Measurements from ENCODE around the gene SLC16A9.

SLC16A9 gene

DNA sequence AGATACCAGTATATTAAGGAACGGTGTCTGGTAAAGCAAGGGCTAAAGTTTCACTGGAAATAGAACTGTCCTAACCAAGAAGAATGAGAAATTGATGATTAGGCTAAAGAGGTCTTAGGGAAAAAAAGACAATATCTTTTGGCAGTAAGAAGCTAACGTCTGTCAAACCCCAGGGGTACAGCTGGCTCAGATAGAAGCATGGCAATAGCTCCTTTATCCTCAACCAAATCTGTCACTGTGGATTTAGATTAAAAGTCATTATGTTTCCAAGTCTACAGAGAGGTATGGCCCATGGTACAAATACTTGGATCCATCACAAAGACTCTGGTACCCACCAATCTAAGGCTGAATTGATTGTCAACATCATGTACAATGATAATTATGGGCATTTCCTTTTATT is 8.6 kb upstream of the SLC16A9 start:
- peak; percentile 36 for DNase-seq (ENCODE audit: low spot score)

DNA sequence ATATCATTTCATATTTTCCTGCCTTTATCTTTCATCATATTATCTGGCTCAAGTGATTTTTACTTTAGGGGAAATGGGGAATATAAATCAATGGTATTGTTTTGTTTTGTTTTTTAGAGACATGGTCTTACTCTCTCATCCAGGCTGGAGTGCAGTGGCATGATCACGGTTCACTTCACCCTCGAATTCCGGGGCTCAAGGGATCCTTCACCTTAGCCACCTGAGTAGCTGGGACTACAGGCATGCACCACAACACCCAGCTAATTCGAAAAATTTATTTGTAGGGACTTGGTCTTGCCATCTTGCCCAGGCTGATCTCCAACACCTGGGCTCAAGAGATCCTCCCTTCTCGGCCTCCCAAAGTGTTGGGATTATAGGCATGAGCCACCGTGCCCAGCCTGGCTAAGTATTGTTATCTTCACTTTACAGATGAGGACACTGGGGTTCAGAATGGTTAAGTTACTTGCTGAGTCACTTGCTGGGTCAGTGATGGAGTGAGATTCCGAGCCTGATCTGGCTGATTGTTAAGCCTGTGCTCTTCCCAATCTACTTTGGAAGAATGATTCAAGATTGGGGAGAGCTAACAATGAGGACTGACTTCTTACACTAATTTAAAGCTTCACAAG is 3.7 kb upstream of the SLC16A9 start:
- DNase-seq (ENCODE audit: low spot score), result no peak

DNA sequence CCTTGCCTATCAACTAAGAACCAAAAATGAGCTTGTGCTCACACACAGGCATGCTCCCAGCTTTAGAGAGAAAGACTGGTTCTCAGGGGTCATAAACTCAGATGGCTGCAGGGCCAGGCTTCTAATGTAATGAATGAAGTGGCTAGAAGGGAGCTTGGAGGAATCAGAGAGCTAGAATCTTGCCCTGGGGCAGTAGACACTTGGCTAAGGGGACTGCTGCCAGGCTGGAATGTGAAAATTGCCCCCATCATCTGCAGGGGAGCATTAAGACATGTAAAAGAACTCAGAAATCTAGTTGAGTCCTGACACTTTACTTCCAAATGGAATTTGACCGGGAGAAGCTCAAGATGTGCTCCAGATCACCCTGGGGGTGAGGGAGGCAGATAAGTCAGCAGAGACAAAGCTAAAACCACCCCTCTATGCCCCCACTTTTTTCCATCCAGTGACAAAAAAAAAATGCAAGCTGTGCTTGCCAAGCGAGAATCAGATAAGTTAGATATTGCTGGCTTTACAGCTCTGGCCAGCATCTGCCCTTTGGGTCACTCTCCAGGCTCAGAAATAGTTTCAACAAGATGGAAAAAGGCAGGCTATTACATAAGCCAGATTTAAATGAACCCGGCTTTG is 2.3 kb upstream of the SLC16A9 start:
- no peak for DNase-seq (ENCODE audit: low spot score)

DNA sequence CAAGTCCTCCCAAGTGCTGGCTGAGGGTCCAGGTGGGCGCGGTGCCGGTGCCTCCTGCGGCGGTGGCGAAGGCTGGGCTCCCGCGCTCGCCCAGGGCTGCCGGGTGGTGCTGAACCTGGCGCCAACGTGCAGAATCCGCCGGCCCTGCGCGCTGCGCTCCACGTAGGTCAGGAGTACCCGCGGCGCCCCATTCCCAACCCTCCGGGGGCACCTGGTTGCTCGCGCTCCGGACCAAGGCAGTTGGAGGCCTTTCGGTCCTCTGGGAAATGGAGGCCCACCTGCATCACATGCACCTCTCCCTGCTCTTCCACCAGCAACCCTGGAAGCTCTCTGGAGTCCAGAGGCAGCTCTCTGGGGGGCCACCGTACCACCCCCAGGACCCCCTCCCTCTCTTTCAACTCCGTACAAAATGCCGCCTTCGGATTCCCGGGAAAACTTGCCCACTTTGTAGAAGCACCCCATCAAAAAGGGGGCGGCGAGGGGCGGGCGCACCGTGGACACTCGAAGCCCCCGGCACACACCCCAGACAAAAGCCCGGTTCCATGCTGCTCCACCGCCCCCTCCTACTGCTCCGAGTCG is 745 bp downstream of the SLC16A9 start:
- peak; percentile 50 for DNase-seq (ENCODE audit: low spot score)

DNA sequence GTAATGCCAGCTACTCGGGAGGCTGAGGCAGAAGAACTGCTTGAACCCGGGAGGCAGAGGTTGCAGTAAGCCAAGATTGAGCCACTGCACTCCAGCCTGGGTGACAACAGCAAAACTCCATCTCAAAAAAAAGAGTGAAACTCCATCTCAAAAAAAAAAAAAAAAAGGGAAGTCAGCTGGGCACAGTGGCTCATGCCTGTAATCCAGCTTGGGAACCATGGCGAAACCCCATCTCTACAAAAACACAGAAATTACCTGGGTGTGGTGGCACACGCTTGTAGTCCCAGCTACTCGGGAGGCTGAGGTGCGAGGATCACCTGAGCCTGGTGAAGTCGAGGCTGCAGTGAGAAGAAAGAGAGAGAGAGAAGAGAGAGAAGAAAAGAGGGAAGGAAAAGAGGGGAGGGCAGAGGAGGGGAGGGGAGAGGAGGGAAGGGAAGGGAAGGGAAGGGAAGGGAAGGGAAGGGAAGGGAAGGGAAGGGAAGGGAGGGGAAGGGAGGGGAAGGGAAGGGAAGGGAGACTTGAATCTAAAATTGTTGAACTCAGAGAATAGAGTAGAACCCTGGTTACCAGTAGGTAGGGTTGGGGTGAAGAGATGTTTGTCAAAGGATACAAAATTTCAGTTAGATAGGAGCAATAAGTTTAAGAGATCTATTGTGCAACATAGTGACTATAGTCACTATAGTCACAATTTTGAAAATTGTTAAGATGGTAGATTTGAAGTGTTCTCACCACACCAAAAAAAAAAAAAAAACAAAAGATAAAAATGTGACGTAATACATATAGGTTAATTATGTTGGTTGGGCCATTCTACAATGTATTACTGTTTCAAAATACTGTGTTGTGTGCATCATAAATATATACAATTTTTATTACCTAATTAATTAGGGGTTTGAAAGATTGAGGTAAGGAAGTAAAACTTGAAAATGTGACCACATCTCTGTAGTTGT is 2.5 kb downstream of the SLC16A9 start:
- DNase-seq (ENCODE audit: low spot score), result no peak

DNA sequence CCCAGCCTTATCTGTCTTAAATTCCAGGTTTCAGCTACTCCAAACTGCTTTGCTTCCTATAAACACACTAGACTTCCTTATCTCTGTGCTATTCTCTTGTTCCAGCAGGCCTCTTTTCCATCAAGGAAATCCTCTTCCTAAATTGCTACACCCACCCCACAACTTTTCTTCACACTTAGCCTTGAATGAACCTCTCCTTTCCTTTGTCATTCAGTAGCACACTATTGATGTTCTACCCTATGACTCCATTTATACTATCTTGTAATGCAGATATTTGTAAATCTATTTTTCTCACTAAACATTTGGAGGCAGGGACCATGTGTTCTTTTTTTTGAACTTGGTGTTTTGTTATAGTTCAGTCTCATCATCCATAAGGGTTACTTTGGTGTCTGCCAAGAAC is 3.7 kb downstream of the SLC16A9 start:
- no peak for DNase-seq (ENCODE audit: low spot score)

DNA sequence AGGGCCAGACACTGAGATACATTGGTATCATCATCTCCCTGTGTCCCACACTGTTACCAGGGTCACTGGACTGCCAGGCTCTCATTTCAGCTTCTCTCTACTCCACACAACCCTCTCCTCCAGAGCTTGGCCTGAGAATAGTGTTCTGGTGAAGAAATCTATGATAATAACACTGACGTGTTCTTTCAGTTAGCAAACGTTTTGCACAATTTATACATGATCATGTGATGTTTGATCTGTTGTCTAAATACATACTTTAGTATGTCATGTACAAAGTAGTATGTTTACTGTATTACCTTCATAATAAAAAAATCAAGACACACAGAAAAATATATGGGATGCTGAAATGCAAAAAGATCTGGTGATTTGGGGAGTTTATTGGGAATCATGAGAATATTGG is 5.0 kb downstream of the SLC16A9 start:
- DNase-seq (ENCODE audit: low spot score), result no peak

DNA sequence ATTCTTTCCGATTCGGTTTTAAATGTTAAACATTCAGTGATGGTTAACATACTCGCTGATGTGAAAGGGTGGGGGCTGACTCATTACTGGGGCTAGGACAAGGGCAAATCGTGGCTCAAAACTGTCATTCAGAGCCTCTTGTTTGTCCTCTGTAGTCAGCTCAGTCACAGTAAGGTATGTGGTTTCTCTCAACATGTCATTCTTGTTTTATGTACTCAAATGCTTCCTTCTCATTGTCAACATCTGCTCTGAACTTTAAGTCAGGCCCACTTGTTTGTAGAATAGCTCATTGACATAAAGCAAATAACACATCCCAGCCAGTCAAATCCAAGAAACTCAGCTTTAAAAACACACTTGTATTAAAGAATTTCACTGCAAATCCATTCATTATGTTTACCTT is 7.3 kb downstream of the SLC16A9 start:
- DNase-seq (ENCODE audit: low spot score), result no peak

DNA sequence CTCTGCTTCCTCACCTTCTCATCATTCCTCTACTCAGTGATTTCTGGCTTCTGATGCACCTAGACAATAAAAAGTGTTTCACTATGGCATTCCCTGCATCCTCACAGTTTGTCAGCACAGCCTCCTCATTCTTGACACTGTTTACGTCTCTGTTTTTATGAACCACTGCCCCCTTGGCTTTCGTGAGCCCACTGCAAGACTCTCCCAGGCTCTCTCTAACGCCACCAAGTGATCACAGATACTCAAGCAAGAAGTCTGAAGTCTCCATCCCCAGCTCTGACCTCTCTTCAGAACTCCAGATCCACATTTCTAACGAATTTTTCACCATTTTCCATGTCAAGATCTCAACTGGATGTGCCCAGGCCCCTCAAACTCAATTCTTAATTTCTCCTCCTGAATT is 8.9 kb downstream of the SLC16A9 start:
- DNase-seq (ENCODE audit: low spot score), result no peak

DNA sequence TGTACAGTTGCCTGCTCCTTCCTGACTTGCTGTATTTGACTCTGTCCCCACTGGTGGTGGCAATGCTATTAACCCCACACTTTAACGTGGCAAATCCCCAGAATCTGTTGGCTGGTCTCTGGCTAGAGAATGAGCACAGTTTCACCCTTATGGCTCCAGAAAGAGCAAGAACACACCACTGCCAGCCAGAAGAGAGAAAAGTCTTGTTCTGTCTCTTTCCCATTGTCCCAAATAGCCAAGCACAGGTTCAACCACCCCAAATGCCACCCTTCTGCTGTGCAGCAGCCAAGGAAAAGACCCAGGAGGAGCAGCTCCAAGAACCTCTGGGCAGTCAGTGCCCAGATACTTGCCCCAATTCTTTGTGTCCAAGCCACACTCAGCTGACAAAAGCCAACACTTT is 11.3 kb downstream of the SLC16A9 start:
- no peak for DNase-seq (ENCODE audit: low spot score)

DNA sequence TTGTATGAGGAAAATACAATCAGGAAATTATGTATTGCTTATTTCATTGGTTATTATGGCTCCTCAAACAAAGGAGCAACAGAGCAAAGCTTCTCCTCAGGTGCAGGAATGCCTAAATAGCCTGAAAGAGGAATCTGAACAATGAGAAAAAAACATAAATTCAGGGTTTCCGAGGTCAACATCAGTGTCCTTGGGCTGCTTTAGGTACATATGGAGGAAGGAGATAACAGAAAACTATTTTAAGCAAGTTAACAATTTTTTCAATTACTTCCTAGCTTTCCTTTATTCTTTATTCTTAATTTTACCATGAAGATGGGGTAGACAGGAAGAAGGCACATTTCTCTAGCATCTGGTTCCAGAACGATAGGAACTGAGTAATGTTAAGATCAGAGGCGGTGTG is 14.0 kb downstream of the SLC16A9 start:
- DNase-seq (ENCODE audit: low spot score), result no peak

DNA sequence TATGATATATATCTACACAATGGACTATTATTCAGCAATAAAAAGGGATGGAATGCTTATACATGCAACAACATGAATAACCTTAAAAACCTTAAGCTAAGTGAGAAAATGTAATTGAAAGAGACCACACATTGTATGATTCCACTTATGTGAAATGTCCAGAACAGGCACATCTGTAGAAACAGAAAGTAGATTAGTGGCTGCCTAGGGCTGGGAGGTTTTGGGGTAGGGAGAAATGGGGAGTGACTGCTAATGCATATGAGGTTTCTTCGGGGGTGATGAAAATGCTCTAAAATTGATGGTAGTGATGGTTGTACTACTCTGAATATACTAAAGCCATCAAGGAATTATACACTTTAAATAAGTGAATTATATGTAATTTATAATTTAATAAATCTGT is 14.7 kb downstream of the SLC16A9 start:
- DNase-seq (ENCODE audit: low spot score), result no peak

DNA sequence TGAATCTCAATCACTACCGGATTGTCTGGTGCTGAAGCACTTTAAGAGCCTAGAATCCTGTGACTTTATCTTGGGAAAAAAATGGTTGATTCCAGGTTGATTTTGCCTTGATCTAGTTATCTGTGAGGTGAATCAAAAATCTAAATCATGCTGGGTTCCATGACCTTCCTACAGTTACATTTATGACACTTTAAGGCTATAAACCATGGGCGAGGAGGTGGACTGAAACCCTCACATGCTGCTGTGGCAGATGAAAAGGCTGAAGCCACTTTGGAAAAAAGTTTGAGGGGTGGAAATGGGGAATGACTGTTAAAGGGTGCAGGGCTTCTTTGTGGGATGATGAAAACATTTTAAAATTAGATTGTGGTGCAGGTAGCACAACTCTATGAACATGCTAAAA is 17.5 kb downstream of the SLC16A9 start:
- no peak for DNase-seq (ENCODE audit: low spot score)

DNA sequence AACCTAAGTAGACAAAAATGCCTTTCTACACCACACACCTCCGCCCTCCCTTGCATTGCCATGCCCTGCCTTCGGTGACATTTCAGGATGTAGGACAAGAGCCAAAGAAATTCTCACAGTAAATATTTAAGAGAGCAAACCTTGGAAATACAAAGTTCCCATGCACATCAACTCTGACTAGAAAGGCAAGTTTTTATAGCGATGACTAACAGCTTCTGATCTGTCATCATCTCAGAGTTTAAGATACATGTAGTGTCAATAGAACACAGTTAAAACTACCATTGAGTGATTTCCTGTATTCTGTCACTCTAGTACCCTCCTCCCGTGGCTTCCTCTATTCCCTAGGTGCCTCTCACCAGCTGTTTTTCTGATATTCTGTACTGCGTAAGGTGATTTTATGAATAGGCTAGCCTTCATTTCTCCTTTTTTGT is 20.7 kb downstream of the SLC16A9 start:
- no peak for DNase-seq (ENCODE audit: low spot score)

DNA sequence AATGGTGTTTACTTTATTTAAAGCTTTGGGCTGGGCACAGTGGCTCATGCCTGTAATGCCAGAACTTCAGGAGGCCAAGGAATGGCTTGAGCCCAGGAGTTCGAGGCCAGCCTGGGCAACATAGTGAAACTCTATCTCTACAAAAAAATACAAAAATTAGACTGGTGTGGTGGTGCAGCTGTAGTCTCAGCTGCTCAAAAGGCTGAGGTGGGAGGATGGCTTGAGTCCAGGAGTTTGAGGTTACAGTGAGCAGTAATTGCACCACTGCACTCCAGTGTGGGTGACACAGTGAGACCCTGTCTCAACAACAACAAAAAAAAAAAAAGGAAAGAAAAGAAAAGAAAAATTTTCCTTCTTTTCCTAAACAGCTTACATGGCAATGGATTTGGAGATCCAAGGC is 22.0 kb downstream of the SLC16A9 start:
- no peak for DNase-seq (ENCODE audit: low spot score)

DNA sequence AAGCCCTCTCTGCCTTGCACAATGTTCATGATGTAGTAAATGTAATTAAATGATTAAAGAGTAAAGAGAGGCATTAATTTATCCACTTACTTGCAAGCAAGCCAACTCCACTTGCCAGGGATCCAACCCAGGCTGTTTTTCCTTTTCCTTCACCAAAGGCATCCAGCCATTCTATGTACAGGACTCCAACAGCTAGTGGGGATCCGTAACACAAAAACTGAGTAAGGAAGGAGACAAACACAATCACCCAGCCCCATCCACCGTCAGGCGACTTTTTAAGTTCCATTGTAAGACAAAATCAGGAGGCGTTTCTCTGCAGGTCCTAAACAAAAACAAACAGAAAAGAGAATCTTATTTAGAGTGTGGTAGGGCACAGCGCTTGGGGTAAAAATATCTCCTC is 25.6 kb downstream of the SLC16A9 start:
- DNase-seq (ENCODE audit: low spot score), result peak; percentile 29

DNA sequence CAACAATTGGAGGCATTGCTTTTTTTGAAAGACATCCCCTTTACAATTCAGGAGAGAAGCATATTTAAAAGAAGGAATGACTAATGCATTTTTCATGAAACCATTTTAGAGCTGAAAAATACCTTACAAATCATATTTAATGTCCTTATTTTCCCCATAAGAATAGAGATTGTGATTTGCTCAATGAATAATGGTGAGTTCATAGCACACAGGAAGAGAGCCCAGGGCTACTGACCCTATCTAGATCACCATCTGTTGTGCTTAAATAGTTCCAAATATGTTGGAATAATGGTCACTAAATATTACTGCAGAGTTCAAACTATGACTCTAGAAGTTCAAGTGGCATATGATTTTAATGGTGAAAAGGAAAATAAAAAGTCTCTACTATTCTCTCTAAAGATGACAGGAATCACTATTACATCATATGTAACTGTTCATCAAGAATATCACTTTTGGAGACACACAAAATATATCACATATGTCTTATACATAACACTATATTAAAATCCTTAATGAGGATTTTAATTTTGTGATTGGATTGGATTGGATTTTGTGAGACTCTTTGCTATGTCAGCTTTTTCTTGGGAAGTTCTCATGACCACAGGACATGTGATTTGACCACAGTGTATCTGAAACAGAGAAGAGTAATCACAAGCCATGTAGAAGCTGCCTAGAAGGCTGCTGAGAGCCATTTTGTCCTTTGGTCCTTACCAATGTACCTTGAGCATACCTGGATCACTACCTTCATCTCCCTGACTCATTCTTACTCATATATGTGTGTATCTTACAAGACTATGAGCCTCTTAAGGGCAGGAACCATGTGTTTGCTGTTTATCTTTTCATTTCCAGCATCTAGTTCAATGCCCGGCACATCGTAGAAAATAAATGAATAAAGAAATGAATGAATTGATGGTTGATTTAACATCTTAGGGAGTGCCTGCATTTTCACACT is 26.4 kb downstream of the SLC16A9 start:
- peak; percentile 81 for DNase-seq (ENCODE audit: low spot score)

DNA sequence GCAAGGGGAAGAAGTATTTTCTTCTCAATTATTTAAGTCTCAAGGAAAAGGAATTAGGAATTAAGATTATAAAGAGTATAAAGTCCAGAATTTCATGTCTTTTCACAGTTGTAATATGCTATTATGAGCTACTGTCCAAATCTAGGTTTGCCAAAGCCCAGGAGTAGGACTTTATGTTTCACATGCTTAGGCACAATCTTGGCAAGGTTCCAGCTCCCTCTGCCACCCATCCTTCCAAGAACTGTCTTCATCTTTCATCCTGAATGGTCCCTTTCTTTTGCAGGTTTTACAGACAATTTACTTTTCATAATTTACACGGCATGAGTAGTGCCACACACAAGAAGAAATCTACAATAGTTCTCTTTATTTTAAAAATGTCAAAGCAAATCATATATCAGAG is 29.5 kb downstream of the SLC16A9 start:
- no peak for DNase-seq (ENCODE audit: low spot score)

DNA sequence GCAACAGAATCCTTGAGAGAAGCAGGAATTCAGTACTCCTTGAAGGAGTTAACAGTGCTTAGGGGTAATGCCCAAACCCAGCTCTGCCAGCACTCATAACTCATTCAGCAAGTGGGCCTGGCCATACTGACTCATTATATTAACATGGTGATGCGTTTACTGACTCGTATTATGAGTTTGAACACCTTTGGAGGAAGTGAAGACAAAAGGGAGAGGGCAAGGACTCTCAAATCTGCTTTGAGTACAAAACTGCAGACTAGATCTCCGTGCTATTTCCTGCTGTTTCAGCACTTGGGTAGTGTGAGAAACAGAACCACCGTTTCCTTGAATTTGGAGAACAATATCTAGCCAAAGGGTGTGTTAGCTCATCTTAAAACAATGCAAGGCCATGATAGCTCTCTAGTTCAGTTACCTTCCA is 30.8 kb downstream of the SLC16A9 start:
- no peak for DNase-seq (ENCODE audit: low spot score)

DNA sequence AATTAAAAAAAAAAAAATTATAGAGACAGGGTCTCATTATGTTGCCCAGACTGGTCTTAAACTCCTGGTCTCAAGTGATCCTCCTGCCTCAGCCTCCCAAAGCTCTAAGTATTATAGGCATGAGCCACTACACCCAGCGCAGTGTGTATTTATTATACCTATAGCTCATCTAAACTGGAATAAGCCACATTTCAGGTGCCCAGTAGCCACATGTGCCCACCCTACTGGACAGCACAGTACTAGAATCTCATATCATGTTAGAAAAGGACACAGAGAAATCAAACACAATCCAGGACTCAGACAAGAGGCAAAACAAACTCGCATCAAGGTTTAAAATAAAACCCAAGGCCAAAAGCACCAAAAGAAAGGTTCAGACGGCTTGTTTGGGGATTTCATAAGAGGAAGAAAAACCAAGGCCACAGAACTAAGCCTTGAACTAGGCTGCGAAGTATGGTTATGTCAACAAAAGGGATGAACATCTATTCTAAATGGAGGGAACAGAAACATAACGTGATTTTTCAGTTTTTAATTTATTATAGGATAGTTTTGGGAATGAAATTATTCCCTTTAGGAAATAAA is 32.3 kb downstream of the SLC16A9 start:
- no peak for DNase-seq (ENCODE audit: low spot score)

DNA sequence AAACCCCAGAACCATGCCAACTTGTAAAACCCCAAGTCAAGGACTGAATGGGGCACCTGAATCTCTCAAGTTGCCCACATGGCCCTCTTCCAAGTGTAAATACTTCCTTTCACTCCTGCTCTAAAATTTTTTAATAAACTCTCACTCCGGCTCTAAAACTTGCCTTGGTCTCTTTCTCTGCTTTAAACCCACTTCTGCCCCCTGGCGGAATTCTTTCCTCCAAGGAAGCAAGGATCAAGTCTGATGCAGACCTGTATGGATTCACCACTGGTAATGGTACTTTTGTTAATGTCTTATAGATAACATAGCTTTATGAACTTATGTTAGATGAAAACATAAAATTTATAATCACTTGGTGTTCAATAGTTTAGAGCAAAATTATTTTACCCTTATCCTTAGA is 33.8 kb downstream of the SLC16A9 start:
- DNase-seq (ENCODE audit: low spot score), result no peak

Data from cerebellar cortex (tissue), 1 donor.